Liver (tissue), 9 donors: Measurements from ENCODE around the gene AAK1. TPM values are rescaled to one million over a fixed set of nuclear protein-coding genes. Genes with fewer than 3 reads are reported as not detected.

ENCODE experiments used
- DNase-seq: peaks from one replicate; pipeline ENCODE4 v3.0.0-alpha.2; 2017; ENCODE audit warnings: low spot score
- H3K27ac ChIP-seq, 2 donors: one replicate each; pipeline ENCODE4 v1.7.0; 2013; ENCODE audit warnings: inconsistent platforms in 2 of 2, low read length in 2 of 2, control low read depth in 1 of 2, low read depth in 1 of 2, mild to moderate bottlenecking in 1 of 2
- H3K27me3 ChIP-seq, 4 donors: one replicate each; pipeline versions ENCODE4 v1.6.1 to v1.7.0; 2013; ENCODE audit warnings: low read length in 3 of 4, inconsistent platforms in 1 of 4, mild to moderate bottlenecking in 1 of 4, moderate library complexity in 1 of 4; ENCODE audit not compliant: control insufficient read depth in 4 of 4, insufficient read depth in 4 of 4
- H3K36me3 ChIP-seq, 4 donors: one replicate each; pipeline versions ENCODE4 v1.6.1 to v1.7.0; 2013; ENCODE audit warnings: low read length in 3 of 4, mild to moderate bottlenecking in 3 of 4, low read depth in 1 of 4, moderate library complexity in 1 of 4; ENCODE audit not compliant: control insufficient read depth in 4 of 4, insufficient read depth in 3 of 4
- H3K4me1 ChIP-seq, 4 donors: one replicate each; pipeline versions ENCODE4 v1.6.1 to v1.7.0; 2013; ENCODE audit warnings: low read length in 3 of 4, mild to moderate bottlenecking in 3 of 4, moderate library complexity in 1 of 4; ENCODE audit not compliant: control insufficient read depth in 4 of 4, insufficient read depth in 4 of 4
- H3K4me3 ChIP-seq, 3 donors: one replicate each; pipeline versions ENCODE4 v1.6.1 to v1.7.0; 2013; ENCODE audit warnings: low read length in 3 of 3, control low read depth in 1 of 3, low read depth in 1 of 3, mild to moderate bottlenecking in 1 of 3
- H3K9ac ChIP-seq, 2 donors: one replicate each; pipeline ENCODE4 v1.7.0; 2013; ENCODE audit warnings: low read length in 2 of 2, mild to moderate bottlenecking in 2 of 2, moderate library complexity in 2 of 2, control low read depth in 1 of 2, low read depth in 1 of 2
- H3K9me3 ChIP-seq, 4 donors: one replicate each; pipeline versions ENCODE4 v1.6.1 to v1.7.0; 2013; ENCODE audit warnings: low read length in 3 of 4; ENCODE audit not compliant: control insufficient read depth in 4 of 4
- EGR1 ChIP-seq, 2 donors: IDR thresholded peaks; 2 replicates each; pipeline ENCODE4 v1.6.1; 2016 to 2018; ENCODE audit warnings: antibody characterized with exemption in 2 of 2, low read depth in 2 of 2
- FOXA1 ChIP-seq: IDR thresholded peaks from 2 replicates; pipeline ENCODE4 v1.6.1; 2016; ENCODE audit warnings: antibody characterized with exemption
- FOXA2 ChIP-seq: IDR thresholded peaks from 2 replicates; pipeline ENCODE4 v1.6.1; 2016; ENCODE audit warnings: antibody characterized with exemption
- GABPA ChIP-seq, 2 donors: IDR thresholded peaks in 1 of 2; conservative IDR thresholded peaks in 1 of 2; 2 replicates each; pipeline ENCODE4 v1.6.1; 2016; ENCODE audit warnings: antibody characterized with exemption in 2 of 2, mild to moderate bottlenecking in 1 of 2, moderate library complexity in 1 of 2
- HNF4A ChIP-seq, 2 donors: conservative IDR thresholded peaks; 2 replicates each; pipeline ENCODE4 v1.6.1; 2016; ENCODE audit warnings: antibody characterized with exemption in 2 of 2, mild to moderate bottlenecking in 2 of 2
- HNF4G ChIP-seq: IDR thresholded peaks from 2 replicates; pipeline ENCODE4 v1.6.1; 2016; ENCODE audit warnings: antibody characterized with exemption
- JUND ChIP-seq, 2 donors: IDR thresholded peaks; 2 replicates each; pipeline ENCODE4 v1.6.1; 2016; ENCODE audit warnings: antibody characterized with exemption in 2 of 2
- NR2F2 ChIP-seq: IDR thresholded peaks from 2 replicates; pipeline ENCODE4 v1.6.1; 2016; ENCODE audit warnings: antibody characterized with exemption
- RAD21 ChIP-seq, 2 donors: IDR thresholded peaks; 2 replicates each; pipeline ENCODE4 v1.6.1; 2016; ENCODE audit warnings: antibody characterized with exemption in 2 of 2, mild to moderate bottlenecking in 2 of 2
- RXRA ChIP-seq, 2 donors: IDR thresholded peaks; 2 replicates each; pipeline ENCODE4 v1.6.1; 2017 to 2018; ENCODE audit warnings: antibody characterized with exemption in 2 of 2, mild to moderate bottlenecking in 1 of 2
- SP1 ChIP-seq: IDR thresholded peaks from 2 replicates; pipeline ENCODE4 v1.6.1; 2018; ENCODE audit warnings: antibody characterized with exemption, mild to moderate bottlenecking
- TAF1 ChIP-seq: conservative IDR thresholded peaks from 2 replicates; pipeline ENCODE4 v1.6.1; 2016; ENCODE audit warnings: antibody characterized with exemption, mild to moderate bottlenecking
- YY1 ChIP-seq: IDR thresholded peaks from 2 replicates; pipeline ENCODE4 v1.6.1; 2016; ENCODE audit warnings: antibody characterized with exemption, mild to moderate bottlenecking
- WGBS: extraction: QIAGEN DNeasy Blood & Tissue Kit; methylation state at CpG from one replicate; pipeline ENCODE4 v1.1.7; 2013; 5-methylcytosine and 5-hydroxymethylcytosine counted together
- polyA plus RNA-seq, 2 donors: library from polyadenylated mRNA; stranded (reverse) in 1 of 2; unstranded in 1 of 2; fragments of 200-250 nt in 1 of 2; fragments of >200 nt in 1 of 2; fragmentation: Nextera tagmentation in 1 of 2; extraction: Ambion mirVana in 1 of 2; gene quantifications; one replicate each; pipeline versions ENCODE4 v1.2.1 to v1.2.3, GENCODE V29; 2013 to 2015
- total RNA-seq, 2 donors: library from RNA; depleted of rRNA; stranded (reverse); fragments of >200 nt; gene quantifications; one replicate each; pipeline ENCODE4 v1.2.3, GENCODE V29; 2014
- TF ChIP-seq, protein P1 (sequence below): IDR thresholded peaks from 2 replicates; pipeline ENCODE4 v1.6.1; 2016; ENCODE audit warnings: antibody characterized with exemption
- TF ChIP-seq, protein P2 (sequence below): IDR thresholded peaks from 2 replicates; pipeline ENCODE4 v1.6.1; 2016; ENCODE audit warnings: antibody characterized with exemption
- TF ChIP-seq, protein P3 (sequence below): fragments of 150-350 bp; IDR thresholded peaks from 2 replicates; pipeline ENCODE4 v1.5.1; 2017; ENCODE audit warnings: improper control_type of control experiment, low read depth, low read length; ENCODE audit not compliant: missing input control
- TF ChIP-seq, protein P4 (sequence below): IDR thresholded peaks from 2 replicates; pipeline ENCODE4 v1.6.1; 2016; ENCODE audit warnings: antibody characterized with exemption
- donor health status: healthy.
- donor health status: healthy.
- donor health status: healthy.
- donor health status: healthy.
- donor health status: healthy.

The AAK1 gene
- total and polyA plus RNA-seq, 4 donors: 3.9 to 14.3 (median 11.3) TPM

DNA sequence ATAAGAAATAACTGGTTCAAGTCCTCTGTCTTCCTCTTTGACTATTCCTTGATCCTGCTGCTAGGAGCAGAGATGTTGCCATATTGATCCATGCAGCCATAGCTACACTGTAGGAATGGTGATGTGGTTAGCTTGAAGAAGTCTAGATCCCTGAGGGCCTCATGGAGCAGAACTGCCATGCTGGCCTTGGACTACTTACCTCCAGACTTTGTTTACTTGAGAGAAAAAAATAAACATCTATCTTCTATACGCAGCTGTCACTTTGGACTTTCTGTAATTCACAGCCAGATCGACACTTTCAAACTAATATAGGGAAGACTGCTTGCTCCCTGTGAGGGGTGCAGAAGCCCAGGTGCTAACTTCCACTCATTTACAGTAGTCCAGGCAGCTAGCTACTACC, 121.8 kb downstream of the AAK1 start:
- 88% methylated on average over 2 of the region's 2 CpGs for WGBS
- Histone ChIP-seq H3K27ac (no peak overlapping the region), H3K4me3 (no peak overlapping the region), H3K27me3 (no peaks in the 10 kb centered on the region), H3K9me3 (no peaks in the 10 kb centered on the region), H3K4me1 (no peaks in the 10 kb centered on the region), H3K36me3 (peaks cover 5 to 48% (median 32%) of the 10 kb centered on the region in 4 donors), H3K9ac (no peak overlapping the region)
- no peak for DNase-seq
- TF ChIP-seq, protein P1, sequence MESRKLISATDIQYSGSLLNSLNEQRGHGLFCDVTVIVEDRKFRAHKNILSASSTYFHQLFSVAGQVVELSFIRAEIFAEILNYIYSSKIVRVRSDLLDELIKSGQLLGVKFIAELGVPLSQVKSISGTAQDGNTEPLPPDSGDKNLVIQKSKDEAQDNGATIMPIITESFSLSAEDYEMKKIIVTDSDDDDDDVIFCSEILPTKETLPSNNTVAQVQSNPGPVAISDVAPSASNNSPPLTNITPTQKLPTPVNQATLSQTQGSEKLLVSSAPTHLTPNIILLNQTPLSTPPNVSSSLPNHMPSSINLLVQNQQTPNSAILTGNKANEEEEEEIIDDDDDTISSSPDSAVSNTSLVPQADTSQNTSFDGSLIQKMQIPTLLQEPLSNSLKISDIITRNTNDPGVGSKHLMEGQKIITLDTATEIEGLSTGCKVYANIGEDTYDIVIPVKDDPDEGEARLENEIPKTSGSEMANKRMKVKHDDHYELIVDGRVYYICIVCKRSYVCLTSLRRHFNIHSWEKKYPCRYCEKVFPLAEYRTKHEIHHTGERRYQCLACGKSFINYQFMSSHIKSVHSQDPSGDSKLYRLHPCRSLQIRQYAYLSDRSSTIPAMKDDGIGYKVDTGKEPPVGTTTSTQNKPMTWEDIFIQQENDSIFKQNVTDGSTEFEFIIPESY: no peak
- no peak for TF ChIP-seq NR2F2
- TF ChIP-seq, protein P2, sequence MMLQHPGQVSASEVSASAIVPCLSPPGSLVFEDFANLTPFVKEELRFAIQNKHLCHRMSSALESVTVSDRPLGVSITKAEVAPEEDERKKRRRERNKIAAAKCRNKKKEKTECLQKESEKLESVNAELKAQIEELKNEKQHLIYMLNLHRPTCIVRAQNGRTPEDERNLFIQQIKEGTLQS: no peak
- no peak for TF ChIP-seq SP1
- TF ChIP-seq RAD21 (IDR thresholded peaks at IDR 0.05): no peak
- TF ChIP-seq YY1: no peak
- no peak for TF ChIP-seq FOXA2
- no peak for TF ChIP-seq FOXA1
- TF ChIP-seq TAF1: no peak
- no peak for TF ChIP-seq EGR1 (IDR thresholded peaks at IDR 0.05; ENCODE audit: low read depth in 2 of 2)

DNA sequence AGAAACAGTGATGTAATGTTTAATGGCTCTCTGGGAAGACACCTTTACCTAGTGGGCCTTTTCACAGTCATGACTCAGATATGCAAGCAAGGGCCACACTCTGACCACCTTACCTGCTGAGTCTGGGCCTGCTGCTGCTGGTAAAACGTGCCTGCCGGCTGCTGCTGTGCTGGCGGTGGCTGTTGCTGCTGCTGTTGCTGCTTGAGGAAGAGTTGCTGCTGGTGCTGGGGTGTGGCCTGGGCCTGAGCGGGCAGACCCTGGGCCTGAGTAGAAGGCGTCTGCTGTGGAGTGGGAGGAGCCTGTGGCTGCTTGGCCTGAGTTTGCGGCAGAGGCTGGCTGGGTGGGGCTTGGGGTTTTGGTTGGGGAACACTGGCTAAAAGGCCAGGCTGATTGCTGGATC, 124.7 kb downstream of the AAK1 start:
- Histone ChIP-seq H3K9me3 (no peaks in the 10 kb centered on the region), H3K4me1 (no peaks in the 10 kb centered on the region), H3K27me3 (no peaks in the 10 kb centered on the region), H3K36me3 (peaks cover 4 to 48% (median 29%) of the 10 kb centered on the region in 4 donors), H3K9ac (no peak overlapping the region), H3K27ac (no peak overlapping the region), H3K4me3 (no peak overlapping the region)
- no peak for TF ChIP-seq JUND (IDR thresholded peaks at IDR 0.05)
- DNase-seq: no peak
- 87% methylated on average over 6 of the region's 6 CpGs for WGBS

DNA sequence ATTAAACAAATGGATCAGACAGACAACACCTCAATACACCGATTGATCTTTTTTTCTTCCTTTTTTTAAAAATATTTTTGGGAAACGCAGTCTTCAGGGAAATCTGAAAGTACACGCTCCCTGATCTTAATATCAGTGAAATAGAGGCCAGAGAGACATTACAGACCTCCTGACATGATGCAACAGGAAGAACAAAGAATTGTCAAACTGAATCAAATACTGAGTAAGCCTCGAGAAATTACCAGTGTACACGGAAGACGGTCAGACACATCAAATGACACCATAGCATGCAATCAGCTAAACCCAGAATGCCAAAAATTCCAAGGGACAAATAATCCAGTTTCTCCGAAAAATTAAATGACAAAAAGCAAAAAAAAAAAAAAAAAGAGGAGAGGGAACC, 126.1 kb downstream of the AAK1 start:
- no peak overlapping the region for H3K4me3 ChIP-seq
- H3K27ac ChIP-seq: no peak overlapping the region
- TF ChIP-seq TAF1 (no peak), RXRA (IDR thresholded peaks at IDR 0.05) (no peak)
- H3K9ac ChIP-seq: no peak overlapping the region
- DNase-seq: no peak
- WGBS: 87% methylated on average over 7 of the region's 7 CpGs
- H3K27me3 ChIP-seq: no peaks in the 10 kb centered on the region
- no peaks in the 10 kb centered on the region for H3K9me3 ChIP-seq
- H3K4me1 ChIP-seq: no peaks in the 10 kb centered on the region
- H3K36me3 ChIP-seq: peaks cover 4 to 45% (median 38%) of the 10 kb centered on the region in 4 donors

DNA sequence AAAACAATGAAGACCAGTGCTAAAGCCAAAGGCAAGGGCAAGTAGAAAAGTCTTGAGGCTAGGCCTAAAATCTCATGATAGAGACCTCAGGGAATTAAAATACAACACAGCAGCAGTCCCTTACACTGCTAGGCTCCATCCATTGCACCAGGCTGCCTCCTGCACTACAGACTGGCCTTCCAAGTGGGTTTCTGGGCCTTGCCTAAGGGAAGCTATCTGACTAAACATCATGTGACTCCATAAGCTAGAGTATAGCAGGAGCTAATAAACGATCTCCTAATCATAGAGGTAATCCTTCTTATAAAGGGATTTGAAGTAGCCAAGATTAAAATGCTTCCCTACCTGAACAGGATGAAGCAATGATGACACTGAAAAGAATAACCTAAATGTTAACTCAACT, 128.7 kb downstream of the AAK1 start:
- peaks cover 2 to 52% (median 41%) of the 10 kb centered on the region in 4 donors for H3K36me3 ChIP-seq
- no peak overlapping the region for H3K27ac ChIP-seq
- WGBS: 90% methylated on average over 1 of the region's 1 CpG
- TF ChIP-seq HNF4G (no peak), FOXA1 (no peak), RAD21 (IDR thresholded peaks at IDR 0.05) (no peak), RXRA (IDR thresholded peaks at IDR 0.05) (no peak), NR2F2 (no peak), YY1 (no peak), TAF1 (no peak), JUND (IDR thresholded peaks at IDR 0.05) (no peak), EGR1 (IDR thresholded peaks at IDR 0.05; ENCODE audit: low read depth in 2 of 2) (no peak), HNF4A (conservative IDR thresholded peaks at IDR 0.05) (no peak), FOXA2 (no peak), GABPA (IDR thresholded peaks at IDR 0.05 in 1 of 2, conservative IDR thresholded peaks at IDR 0.05 in 1 of 2) (no peak)
- TF ChIP-seq, protein P3, sequence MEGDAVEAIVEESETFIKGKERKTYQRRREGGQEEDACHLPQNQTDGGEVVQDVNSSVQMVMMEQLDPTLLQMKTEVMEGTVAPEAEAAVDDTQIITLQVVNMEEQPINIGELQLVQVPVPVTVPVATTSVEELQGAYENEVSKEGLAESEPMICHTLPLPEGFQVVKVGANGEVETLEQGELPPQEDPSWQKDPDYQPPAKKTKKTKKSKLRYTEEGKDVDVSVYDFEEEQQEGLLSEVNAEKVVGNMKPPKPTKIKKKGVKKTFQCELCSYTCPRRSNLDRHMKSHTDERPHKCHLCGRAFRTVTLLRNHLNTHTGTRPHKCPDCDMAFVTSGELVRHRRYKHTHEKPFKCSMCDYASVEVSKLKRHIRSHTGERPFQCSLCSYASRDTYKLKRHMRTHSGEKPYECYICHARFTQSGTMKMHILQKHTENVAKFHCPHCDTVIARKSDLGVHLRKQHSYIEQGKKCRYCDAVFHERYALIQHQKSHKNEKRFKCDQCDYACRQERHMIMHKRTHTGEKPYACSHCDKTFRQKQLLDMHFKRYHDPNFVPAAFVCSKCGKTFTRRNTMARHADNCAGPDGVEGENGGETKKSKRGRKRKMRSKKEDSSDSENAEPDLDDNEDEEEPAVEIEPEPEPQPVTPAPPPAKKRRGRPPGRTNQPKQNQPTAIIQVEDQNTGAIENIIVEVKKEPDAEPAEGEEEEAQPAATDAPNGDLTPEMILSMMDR: no peak
- TF ChIP-seq, protein P4, sequence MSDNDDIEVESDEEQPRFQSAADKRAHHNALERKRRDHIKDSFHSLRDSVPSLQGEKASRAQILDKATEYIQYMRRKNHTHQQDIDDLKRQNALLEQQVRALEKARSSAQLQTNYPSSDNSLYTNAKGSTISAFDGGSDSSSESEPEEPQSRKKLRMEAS: no peak
- TF ChIP-seq, protein P2: no peak
- TF ChIP-seq, protein P1: no peak

More for the DNA sequence above, 128.7 kb downstream of the AAK1 start:
- DNase-seq: no peak
- Histone ChIP-seq H3K9me3 (no peaks in the 10 kb centered on the region), H3K4me3 (no peak overlapping the region), H3K4me1 (no peaks in the 10 kb centered on the region), H3K27me3 (no peaks in the 10 kb centered on the region), H3K9ac (no peak overlapping the region)
